ENCODE data around the gene ARSA. TPM values are rescaled to one million over a fixed set of nuclear protein-coding genes. Genes with fewer than 3 reads are reported as not detected.

ARSA gene
- total RNA-seq, 4 donors from 2014 or later: 19.9 to 56.1 (median 32.4) TPM

DNA sequence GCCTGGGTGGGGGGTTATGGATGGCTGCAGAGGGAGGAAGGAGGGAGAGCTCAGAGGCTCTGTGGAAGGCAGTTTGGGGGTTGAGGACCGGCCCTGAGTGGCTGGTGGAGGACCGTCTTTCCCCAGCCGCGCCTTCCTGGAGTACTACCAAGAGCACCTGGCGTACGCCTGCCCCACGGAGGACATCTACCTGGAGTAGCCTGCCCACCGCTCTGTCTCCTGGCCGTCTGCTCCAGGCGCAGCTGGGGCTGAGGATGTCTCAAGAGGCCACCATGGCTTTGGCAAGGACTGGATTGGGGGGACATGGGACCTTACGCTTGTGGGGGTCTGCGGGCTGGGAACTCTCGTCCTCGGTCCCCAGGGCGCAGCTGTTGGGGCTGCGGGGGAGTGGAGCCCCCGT, 17.4 kb downstream of the ARSA start:
- TF ChIP-seq, protein P1, sequence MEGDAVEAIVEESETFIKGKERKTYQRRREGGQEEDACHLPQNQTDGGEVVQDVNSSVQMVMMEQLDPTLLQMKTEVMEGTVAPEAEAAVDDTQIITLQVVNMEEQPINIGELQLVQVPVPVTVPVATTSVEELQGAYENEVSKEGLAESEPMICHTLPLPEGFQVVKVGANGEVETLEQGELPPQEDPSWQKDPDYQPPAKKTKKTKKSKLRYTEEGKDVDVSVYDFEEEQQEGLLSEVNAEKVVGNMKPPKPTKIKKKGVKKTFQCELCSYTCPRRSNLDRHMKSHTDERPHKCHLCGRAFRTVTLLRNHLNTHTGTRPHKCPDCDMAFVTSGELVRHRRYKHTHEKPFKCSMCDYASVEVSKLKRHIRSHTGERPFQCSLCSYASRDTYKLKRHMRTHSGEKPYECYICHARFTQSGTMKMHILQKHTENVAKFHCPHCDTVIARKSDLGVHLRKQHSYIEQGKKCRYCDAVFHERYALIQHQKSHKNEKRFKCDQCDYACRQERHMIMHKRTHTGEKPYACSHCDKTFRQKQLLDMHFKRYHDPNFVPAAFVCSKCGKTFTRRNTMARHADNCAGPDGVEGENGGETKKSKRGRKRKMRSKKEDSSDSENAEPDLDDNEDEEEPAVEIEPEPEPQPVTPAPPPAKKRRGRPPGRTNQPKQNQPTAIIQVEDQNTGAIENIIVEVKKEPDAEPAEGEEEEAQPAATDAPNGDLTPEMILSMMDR (IDR thresholded peaks at IDR 0.05; ENCODE audit: low read depth): no peak

DNA sequence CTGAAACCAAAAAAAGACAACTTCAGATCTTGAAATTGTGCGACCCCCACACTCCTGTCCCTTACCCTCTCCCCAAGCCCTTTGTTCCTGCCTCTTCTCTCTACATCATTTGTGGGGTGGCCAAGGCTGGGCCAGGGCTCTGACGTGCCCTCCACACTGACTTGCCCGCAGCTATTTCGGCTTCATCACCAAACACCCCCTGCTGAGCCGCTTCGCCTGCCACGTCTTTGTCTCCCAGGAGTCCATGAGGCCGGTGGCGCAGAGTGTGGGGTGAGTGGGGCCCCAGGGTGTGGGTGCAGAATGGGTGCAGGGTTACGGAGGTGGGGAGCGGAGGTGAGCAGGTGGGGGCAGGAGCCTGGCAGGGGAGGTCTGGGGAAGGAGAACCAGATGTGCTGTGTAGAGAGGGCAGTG, 17.9 kb downstream of the ARSA start:
- TF ChIP-seq, protein P1 (IDR thresholded peaks at IDR 0.05; ENCODE audit: low read depth): no peak

DNA sequence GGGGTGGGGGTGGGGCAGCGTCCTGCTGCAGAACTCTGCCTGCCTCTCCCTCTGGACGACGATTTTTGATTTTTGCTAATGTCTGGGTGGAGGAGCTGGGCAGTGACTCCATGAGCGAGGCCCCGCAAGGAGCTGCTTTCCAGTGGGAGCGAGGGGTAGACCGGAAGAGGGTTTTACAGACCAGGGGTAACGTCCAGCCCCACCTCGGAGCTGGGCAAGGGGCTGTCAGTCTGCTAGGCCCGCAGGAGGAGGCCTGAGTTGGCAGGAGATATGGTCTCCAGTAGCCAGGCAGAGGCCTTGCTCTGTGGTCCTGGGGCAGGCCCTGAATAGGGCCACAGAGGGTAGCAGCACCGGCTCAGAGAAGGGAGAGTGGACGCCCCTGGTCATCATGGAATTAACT, 18.4 kb downstream of the ARSA start:
- TF ChIP-seq, protein P1 (IDR thresholded peaks at IDR 0.05; ENCODE audit: low read depth): no peak

DNA sequence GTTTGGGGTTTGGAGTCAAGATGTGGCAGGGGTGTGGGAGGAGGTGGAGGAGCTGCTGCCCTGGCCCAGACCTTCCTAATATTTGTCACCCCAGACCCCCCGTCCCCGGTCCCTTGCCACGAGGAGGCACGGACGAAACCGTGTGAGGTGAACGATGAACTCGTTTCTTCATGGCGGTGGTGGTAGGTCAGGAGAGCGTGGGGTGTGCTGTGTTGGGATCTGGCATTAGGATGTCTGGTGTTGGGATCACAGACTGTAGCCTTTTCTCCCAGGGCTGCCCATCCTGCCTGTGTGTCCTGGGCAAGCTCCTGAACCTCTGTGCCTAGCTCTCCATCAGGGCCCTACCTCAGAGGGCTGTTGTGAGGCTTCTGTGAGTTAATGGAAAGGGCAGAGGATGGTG, 19.0 kb downstream of the ARSA start:
- TF ChIP-seq, protein P1 (IDR thresholded peaks at IDR 0.05; ENCODE audit: low read depth): no peak

DNA sequence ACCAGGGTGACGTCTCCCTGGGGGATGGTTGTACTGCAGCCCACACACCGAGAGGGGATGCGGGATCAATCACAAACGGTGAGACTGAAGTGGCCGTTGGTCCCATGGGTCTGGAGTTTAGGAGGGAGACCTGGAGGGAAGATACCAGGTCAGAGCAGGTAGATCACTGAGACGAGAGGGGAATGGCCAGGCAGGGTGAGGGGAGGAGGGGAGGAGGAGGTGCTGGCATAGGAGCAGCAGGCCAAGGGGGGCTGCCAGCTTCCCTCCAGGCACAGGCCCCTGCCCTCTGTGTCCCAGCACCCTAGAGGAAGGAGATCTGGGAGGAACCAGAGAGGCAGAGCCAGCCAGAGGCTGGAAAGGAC, 20.3 kb downstream of the ARSA start:
- TF ChIP-seq, protein P1 (IDR thresholded peaks at IDR 0.05; ENCODE audit: low read depth): no peak

DNA sequence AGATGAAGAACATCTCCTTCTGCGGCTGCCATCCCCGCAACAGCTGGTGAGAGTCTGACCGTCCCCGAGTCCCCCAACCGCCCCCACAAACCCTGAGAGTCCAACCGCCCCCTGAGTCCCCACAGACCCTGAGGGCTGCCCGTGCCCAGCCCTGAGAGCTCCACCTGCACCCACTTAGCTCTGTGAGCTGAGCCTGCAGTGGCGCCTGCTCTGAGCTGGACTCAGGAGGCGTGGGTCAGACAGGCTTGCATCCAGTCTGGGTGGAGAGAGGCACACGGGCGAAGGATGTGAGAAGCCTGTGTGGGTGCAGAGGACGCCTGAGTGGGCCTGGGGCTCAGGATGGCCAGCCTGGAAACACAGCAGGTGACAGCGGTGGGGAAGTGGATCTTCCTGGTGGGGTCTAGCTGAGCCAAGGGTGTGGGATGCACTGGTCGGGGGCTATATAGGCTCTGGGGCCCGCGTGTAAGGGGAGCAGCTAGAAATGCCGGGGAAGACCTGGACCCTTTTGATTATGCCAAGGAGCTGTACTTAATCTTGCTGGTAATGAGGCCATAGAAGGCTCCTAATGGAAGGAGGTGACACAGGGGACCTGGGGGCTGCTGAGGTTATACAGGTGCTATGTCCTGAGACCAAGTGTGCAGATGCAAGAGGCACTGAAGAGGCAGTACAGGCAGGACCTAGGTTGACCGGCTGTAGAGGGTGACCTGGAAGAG, 20.9 kb downstream of the ARSA start:
- TF ChIP-seq, protein P1 (IDR thresholded peaks at IDR 0.05; ENCODE audit: low read depth): no peak

DNA sequence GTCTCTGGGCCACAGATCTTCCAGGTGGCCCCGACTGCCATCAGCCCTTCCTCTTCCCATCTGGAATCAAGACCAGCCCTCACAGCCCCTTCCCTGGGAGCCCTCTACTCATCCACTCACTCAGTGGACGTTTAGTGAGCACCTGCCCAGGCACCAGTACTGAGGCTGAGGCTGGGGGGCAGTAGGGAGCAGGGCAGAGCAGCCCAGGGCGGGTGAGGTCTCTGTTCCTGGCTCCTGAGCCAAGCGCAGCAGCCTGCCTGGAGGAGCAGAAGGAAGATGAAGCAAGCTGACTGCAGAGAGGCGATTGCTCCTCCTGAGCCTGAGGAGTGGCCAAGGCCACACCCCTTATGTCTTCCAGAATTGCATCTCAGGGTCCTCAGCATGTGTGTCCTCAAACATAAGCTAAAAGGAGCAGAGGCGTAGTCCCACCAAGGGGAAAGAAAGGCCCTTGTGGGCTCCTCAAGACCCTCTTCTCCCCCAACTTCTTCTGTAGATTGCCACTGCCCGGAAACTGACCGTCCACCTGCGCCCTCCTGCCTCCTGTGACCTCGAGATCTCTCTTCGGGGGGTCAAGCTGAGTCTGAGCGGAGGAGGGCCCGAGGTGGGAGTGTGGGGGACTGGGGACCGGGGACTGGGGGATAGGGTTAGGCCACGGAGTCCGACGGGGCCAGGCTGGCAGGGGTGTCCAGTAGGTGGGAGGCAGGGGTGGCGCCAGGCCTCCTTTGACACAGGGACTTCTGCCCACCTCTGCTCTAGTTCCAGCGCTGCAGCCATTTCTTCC, 21.6 kb downstream of the ARSA start:
- TF ChIP-seq, protein P1 (IDR thresholded peaks at IDR 0.05; ENCODE audit: low read depth): no peak

All from subcutaneous adipose tissue (tissue), 4 donors.